ENCODE data around the gene SFMBT1. TPM values are rescaled to one million over a fixed set of nuclear protein-coding genes. Genes with fewer than 3 reads are reported as not detected.

Gene SFMBT1
- total and polyA plus RNA-seq, 2 of the 4 experiments (the other 2 are of a cell fraction): 1.0 to 1.8 TPM

- Histone ChIP-seq H4K91ac (ENCODE audit: insufficient read depth, low read depth, low read length) (no peak overlapping the region), H3K23ac (ENCODE audit: low read depth, low read length) (no peak overlapping the region), H3K4me2 (ENCODE audit: low read depth, low read length) (no peak overlapping the region), H3K79me1 (ENCODE audit: low read depth in 1 of 2, low read length in 2 of 2) (no peaks in the 10 kb centered on the region), H2BK5ac (ENCODE audit: low read depth, low read length, poor library complexity, severe bottlenecking) (no peak overlapping the region), H3K4ac (ENCODE audit: low read depth, low read length) (no peak overlapping the region), H3K36me3 (ENCODE audit: control insufficient read depth, insufficient read depth, low read length) (no peaks in the 10 kb centered on the region), H4K20me1 (ENCODE audit: insufficient read depth, low read length) (no peaks in the 10 kb centered on the region), H2AFZ (replicated peaks; ENCODE audit: low read length, poor library complexity) (peak overlapping the region; percentile 96), H3K9me3 (ENCODE audit: control insufficient read depth, insufficient read depth, low read length) (no peaks in the 10 kb centered on the region), H3K18ac (ENCODE audit: low read depth, low read length) (no peak overlapping the region), H2AK9ac (replicated peaks; ENCODE audit: low read depth, low read length, poor library complexity) (no peak overlapping the region), H3K27me3 (ENCODE audit: control insufficient read depth, insufficient read depth, low read length) (no peaks in the 10 kb centered on the region), H2AK5ac (ENCODE audit: low read depth, low read length) (no peak overlapping the region), H3K4me3 (ENCODE audit: insufficient read depth, low read depth, low read length) (no peak overlapping the region), H4K5ac (ENCODE audit: low read depth, low read length) (no peak overlapping the region; the same call in 1 of the 2 replicates), H3K14ac (replicated peaks; ENCODE audit: low read depth, low read length) (no peak overlapping the region), H3K56ac (ENCODE audit: extremely low read depth, insufficient read depth, low read length) (no peak overlapping the region), H2BK20ac (ENCODE audit: low read depth, low read length) (no peak overlapping the region), H3K4me1 (ENCODE audit: control insufficient read depth, insufficient read depth, low read length) (peaks cover 3% of the 10 kb centered on the region; the same call in 1 of the 2 replicates), H4K8ac (ENCODE audit: low read depth in 2 of 2, low read length in 2 of 2) (peak overlapping the region in 1 of 2 experiments; percentile 60; a peak in 2 of 4 replicates), H2BK120ac (ENCODE audit: low read depth, low read length) (no peak overlapping the region), H3K9ac (ENCODE audit: low read depth, low read length) (no peak overlapping the region), H3K27ac (ENCODE audit: insufficient read depth, low read length) (no peak overlapping the region), H3K9me1 (ENCODE audit: insufficient read depth, low read length) (no peaks in the 10 kb centered on the region), H2BK15ac (ENCODE audit: low read depth, low read length) (no peak overlapping the region)
- intact Hi-C loops (cut with micrococcal nuclease) (no loop called here), dilution Hi-C loops (cut with HindIII; ENCODE audit: low sequenced_read_pairs, unreplicated experiment) (no loop called here), in situ Hi-C loops (cut with MboI; ENCODE audit: low sequenced_read_pairs) (loop anchor here (10.0 kb wide), 1 partner anchor 329 kb away; no protein-coding TSS in a partner anchor)
- ChIA-PET CTCF (no interaction called here), POLR2A (ENCODE audit: unreplicated experiment) (no interaction called here)
- no peak for DNase-seq
- TF ChIP-seq RFX5 (IDR thresholded peaks at IDR 0.05; ENCODE audit: low read depth, low read length) (no peak), MXI1 (IDR thresholded peaks at IDR 0.05; ENCODE audit: borderline replicate concordance, low read depth, low read length) (no peak), MAZ (IDR thresholded peaks at IDR 0.05; ENCODE audit: borderline replicate concordance, low read depth, low read length) (no peak), BHLHE40 (IDR thresholded peaks at IDR 0.05; ENCODE audit: low read depth, low read length) (no peak), USF2 (IDR thresholded peaks at IDR 0.05; ENCODE audit: low read depth, low read length) (no peak), RCOR1 (IDR thresholded peaks at IDR 0.05; ENCODE audit: insufficient replicate concordance, low read length) (no peak)
- BruUV-seq (replicated peaks): no TSS peak
- no peak for ATAC-seq (ENCODE audit: low read depth)
- 80% methylated on average over 1 of the region's 17 CpGs; no CpG with 5 or more reads in 1 of the 2 experiments for WGBS, 2 experiments (ENCODE audit: extremely low coverage in 2 of 2, insufficient read length in 1 of 2)
Measured at GRCh38 chr3:53073553-53074365, 27.9 kb upstream of the SFMBT1 start.

All from IMR-90 (cell line).